Fibroblast of gingiva (primary cell): Measurements from ENCODE around the gene ACP4.

Experiments
- DNase-seq: peaks from one replicate; pipeline ENCODE4 v3.0.0-alpha.2; 2011; ENCODE audit warnings: low read depth

Gene ACP4

GRCh38 chr19:50844296-50844935, 54.2 kb downstream of the ACP4 start:
- DNase-seq = no peak
